ENCODE data around the gene CA5B.
A peak's percentile ranks its signal among the peaks of the same experiment; 100 is the strongest.
"Not testable (repeated sequence)": the region's sequence is repeated elsewhere in the genome, so short reads cannot be mapped to it uniquely, and the experiment has no call there.

Gene CA5B

DNA sequence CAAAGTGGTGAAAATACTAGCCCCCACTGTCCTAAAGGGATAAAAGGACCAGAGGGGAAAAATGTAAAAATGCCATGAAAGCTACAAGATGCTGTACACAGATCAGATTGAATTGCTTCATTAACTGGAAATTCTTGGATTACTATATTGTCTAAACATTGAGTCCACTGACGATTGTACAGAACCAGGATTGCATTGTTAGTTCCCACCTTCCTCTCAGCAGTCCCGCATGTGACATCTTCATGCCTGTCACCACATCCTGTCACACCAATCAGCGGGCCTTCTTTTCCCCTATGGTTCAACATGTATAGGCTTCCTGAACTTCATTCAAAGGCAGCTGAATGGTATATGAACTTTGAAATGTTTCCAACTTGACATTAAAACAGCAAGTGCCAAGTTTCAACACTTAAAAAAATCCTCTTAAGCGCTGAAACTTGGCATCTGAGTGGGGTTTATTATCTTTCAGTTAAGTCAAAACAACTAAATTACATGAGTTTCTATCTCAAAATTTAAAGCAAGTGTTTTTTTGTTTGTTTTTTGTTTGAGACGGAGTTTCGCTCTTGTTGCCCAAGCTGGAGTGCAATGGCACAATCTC lies 76.8 kb downstream of the CA5B start:
- no peak for DNase-seq (ENCODE audit: low spot score)

DNA sequence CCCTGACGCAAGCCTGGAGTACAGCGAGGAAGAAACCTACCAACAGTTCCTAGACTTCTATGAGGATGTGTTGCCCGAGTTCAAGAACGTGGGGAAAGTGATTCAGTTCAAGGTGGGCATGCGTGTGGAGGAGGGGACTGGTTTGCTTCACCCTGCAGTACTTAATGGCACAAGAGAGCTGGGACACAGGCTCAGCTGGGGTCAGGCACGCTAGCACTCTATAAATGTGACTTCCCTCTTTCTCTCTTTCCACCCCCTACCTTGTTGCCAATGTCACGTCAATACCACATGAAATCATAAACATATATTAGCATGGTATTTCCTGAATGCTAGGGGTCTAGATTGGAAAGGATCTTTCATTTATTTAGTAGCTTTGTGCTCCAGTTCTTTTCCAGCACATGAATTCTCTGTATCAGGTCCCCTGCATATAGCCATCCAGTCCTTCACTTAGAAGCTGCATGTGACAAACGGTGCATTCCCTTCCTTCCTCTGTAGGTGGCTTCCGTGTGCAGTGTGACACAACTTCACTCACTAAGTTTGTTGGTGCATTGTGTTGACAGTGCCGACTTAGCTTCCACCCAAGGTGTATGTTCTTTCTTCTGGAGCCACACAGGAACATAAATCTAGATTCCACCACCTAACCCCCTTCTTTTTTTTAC lies 77.8 kb downstream of the CA5B start:
- DNase-seq (ENCODE audit: low spot score), result peak; percentile 7

DNA sequence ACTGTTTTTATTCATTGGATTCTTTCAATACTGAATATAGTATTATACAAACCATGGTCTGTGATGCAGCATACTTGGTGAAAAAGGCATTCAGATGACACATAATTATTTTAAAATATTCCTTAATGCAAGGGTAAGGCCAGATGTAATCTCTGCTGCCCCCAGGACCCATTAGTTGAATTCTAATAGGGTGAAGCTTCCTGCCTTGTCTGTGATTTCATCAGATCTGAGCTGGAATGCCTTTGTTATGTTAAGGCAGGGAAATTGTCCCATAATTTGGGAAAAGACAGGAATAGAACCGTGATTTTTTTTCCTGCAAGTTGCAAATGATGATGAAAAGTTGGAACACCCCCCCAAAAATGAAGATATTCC lies 78.4 kb downstream of the CA5B start:
- DNase-seq (ENCODE audit: low spot score), result no peak

DNA sequence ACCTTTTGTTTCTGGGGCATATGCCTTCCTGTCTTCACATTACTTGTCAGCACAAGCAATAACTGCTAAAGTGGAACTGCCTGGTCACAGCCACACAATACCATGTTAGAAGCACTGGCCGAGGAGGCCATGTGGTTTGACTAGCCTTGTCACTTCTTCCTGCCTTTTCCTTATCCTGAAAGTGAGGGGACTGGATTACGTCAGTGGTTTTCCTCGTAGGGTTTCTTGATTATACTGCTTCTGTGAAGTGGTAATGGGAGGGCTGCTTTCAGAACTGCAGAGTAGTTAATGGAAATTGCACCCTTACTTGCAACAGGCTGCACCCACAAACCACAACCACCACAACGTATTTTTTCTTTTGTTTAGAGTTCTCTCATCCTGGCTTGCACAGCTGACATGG lies 78.8 kb downstream of the CA5B start:
- DNase-seq (ENCODE audit: low spot score), result no peak

DNA sequence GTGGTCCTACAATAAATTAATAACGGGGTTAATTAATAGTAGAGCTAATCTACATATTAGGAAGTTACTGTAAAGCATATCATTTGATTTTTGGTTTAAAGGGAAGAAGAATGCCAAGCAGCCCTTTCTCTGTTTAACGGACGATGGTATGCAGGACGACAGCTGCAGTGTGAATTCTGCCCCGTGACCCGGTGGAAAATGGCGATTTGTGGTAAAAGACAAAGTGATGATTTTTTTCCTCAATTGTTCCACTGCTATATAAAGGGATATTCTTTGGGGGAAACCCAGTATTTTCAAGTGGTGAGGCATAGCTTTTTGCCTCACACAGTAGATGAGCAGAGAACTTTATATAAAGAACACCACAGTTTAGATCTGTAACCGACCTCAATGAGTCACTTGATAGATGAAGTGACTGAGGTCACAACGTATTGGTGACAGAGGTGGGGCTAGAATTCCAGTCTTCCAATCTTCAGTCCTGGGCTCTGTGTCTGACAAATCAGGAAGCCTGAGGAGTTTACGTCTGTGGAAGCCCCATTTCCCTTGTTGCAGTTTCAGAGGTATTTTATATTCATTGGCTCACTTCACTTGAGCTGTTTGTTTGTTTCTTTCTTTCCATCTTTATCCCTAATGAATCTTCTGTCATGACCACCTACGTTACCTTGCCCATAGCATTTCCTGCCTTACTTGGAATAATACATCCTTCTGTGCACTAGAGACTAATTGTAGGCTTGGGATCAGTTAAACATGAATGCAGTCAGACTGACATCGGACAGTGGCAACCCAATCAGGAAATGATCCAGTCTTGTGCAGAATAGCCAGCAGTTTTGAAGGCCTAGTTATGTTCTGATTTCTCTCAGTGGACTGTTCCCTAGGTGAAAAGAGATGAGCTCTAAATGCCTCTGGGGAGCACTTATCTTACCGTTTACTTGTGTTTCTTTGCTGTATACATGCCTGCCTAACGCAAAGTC lies 82.3 kb downstream of the CA5B start:
- no peak for DNase-seq (ENCODE audit: low spot score)

DNA sequence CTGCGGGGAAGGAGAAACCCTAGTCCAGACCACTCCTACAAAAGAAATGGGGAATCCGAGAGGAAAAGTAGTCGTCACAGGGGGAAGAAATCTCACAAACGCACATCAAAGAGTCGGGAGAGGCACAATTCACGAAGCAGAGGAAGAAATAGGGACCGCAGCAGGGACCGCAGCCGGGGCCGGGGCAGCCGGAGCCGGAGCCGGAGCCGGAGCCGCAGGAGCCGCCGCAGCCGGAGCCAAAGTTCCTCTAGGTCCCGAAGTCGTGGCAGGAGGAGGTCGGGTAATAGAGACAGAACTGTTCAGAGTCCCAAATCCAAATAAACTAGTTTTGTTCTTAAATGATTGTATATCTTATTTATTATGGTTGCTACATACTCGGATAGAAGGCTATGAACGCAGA lies 84.9 kb downstream of the CA5B start:
- DNase-seq (ENCODE audit: low spot score), result no peak

DNA sequence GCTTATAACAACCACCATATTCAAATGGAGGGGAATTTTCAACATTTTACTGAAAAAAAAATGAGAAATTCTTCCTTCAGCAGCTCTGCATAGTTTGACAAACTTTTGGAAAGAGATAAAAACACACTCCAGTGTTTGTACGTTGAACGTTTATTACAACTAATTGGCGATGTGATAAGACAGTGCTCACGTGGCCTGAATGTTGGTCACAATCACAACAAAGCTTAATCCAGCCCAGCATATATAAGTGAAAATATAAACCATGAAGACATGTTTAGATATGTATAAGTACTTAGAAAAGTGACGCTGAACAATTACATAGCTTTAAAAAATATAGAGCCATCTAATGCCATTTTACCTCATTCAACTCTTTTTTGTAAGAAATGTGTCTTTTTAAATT lies 87.9 kb downstream of the CA5B start:
- DNase-seq (ENCODE audit: low spot score), result no peak

DNA sequence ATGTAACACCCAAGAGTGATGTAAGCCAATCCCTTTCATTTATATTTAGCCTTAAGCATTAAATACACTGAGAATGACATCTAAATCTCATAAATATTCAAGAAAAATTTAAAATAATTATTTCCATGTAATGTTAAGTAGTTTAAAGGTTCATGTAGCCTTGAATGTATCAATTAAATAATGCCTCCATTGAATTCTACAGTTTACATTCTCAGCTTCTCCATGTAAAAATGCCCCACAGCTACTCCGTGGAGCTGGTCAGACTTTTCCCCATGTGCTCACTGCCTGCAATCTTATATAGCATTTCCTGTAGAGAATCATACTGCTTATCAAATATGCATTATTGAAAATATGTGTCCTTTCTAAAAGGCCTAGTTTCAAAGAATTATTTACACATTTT lies 91.1 kb downstream of the CA5B start:
- no peak for DNase-seq (ENCODE audit: low spot score)

DNA sequence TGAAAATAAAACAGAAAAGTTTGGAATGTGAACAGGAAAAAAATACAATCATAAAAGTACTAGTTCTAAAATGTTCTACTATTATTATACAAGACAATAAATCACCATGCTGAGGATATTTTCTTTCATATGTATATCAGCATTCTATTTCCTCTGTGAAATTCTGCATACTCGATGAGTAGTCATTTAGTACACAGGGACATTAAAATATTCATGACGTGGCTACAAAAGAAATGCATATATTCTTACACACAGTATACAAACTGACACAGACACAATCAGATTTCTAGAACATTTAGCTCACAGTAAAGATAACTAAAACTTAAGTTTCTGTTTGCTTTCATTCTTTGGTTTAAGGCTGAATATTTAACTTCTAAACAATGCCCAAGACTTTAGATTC lies 93.3 kb downstream of the CA5B start:
- DNase-seq (ENCODE audit: low spot score), result not testable (repeated sequence)

DNA sequence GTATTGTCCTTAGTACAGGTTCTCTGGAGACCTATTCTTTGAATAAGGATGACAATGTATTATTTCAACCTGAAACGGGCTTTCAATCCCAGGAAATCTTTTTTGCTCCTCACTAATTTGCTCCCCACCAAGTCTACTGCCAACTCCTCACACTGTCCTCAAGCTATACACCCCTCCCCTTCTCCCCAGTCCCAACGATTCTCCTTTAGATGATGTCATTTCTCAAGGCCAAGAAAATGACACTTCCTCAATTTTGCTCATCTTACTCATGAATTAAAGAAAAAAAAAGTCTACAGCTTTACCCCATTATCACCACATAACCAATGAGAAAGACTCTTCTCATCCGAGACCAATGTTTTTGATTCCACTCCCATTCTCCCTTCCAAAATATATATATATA lies 96.0 kb downstream of the CA5B start:
- DNase-seq (ENCODE audit: low spot score), result no peak

DNA sequence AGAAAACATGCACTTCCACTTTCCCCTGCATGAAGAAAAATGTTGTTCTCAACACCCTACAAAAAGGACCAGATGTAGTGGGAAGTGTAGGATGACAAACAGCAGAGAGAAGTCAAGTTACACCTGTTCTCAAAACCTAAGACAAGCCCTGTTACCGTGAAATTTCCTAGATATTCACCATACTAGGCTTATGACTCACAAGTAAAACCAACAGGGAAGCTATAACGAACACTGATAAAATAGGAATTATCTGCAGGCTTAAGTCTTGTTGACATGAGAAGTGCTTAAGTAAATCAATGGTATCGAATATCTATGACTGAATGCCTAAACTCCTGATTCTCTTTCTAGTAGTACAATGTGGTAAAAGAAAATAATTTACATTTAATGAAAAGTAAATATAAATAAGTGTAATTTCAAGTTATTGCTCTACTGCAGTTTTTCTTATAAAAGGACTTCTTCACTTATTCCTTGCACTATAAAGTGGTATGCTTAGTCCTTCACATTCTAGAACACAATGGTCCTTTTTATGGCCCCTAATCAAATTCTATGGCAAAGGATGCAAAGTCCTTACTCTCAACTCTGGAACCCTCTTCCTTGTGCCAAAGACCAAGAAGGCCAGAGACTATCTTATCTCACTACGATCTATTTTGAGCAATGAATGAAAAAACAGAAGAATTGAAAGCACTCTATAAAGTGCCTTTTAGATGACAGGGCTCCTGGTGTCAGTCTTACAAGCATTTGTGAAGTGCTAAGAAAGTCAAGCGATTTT lies 96.9 kb downstream of the CA5B start:
- DNase-seq (ENCODE audit: low spot score), result no peak

All from hematopoietic multipotent progenitor cell treated with erythropoietin and hydrocortisone succinate and interleukin-3 and kit ligand, for 17 days (in vitro differentiated cells).